ENCODE results near the gene STAT4. TPM values are rescaled to one million over a fixed set of nuclear protein-coding genes. Genes with fewer than 3 reads are reported as not detected.

Gene STAT4
- total RNA-seq, 1 donor from 2014 or later = 2.1 TPM

DNA sequence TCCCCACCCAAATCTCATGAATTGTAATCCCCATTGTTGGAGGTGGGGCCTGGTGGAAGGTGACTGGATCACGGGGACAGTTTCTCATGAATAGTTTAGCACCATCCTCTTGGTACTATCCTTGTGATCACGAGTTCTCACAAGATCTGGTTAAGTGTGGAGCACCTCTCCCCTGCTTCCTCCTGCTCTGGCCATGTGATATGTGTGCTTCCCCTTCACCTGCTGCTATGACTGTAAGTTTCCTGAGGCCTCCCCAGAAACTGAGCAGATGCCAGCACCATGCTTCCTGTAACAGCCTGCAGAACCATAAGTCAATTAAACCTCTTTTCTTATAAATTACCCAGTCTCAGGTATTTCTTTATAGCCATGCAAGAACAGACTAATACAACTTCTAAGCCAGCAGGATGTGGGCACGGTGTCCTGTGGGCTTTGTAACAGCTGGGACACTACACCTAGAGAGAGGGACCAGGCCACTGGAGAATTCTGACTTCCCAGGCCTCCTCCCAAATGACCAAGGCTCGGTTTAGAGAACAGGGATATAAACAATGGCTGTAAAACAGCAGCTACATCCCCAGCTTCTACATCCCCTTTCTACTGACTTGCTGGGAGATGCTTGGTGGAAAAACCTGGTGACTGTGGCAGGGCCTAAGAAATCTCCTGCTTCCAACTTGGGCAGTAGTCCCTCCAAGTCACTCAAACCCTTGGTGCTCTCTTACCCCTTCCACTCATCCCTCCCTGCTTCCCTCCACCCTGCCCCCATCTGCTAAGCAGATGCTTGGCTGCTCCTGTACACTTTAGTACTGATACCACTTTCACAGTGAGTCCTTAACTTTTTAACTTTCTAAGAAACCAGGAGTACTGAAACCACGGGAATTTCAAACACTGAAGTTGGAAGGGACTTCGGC, 147.1 kb downstream of the STAT4 start:
- TF ChIP-seq, protein P1, sequence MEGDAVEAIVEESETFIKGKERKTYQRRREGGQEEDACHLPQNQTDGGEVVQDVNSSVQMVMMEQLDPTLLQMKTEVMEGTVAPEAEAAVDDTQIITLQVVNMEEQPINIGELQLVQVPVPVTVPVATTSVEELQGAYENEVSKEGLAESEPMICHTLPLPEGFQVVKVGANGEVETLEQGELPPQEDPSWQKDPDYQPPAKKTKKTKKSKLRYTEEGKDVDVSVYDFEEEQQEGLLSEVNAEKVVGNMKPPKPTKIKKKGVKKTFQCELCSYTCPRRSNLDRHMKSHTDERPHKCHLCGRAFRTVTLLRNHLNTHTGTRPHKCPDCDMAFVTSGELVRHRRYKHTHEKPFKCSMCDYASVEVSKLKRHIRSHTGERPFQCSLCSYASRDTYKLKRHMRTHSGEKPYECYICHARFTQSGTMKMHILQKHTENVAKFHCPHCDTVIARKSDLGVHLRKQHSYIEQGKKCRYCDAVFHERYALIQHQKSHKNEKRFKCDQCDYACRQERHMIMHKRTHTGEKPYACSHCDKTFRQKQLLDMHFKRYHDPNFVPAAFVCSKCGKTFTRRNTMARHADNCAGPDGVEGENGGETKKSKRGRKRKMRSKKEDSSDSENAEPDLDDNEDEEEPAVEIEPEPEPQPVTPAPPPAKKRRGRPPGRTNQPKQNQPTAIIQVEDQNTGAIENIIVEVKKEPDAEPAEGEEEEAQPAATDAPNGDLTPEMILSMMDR (conservative IDR thresholded peaks at IDR 0.05) = no peak
- Mint-ChIP-seq H3K36me3 (peaks cover 67% of the 10 kb centered on the region), H3K27ac (no peak overlapping the region), H3K4me1 (ENCODE audit: unreplicated experiment) (peaks cover 4% of the 10 kb centered on the region), H3K27me3 (no peaks in the 10 kb centered on the region), H3K9me3 (no peaks in the 10 kb centered on the region), H3K4me3 (no peak overlapping the region)
- DNase-seq (ENCODE audit: extremely low spot score, unreplicated experiment) = no peak

DNA sequence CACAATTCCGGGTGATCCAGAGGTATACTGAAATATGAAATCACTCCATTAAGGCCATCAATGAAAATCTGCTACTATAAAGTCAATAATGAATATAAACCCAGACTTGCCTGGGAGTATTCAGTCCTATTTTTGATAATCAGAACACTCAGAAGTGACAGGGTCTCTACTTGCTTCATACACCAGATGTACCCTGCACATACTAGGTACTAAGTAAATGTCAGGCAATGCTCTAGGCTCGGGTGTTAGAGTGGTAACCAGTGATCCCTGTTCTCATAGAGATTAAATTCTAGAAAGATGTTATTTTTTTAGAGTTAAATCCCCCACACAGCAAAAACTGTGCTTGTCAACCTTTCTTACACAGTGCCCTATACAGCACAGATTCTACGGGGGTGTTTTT, 149.2 kb downstream of the STAT4 start:
- TF ChIP-seq, protein P1 (conservative IDR thresholded peaks at IDR 0.05) = no peak
- Mint-ChIP-seq H3K4me3 (no peak overlapping the region), H3K4me1 (ENCODE audit: unreplicated experiment) (peaks cover 4% of the 10 kb centered on the region), H3K27me3 (no peaks in the 10 kb centered on the region), H3K27ac (no peak overlapping the region), H3K9me3 (no peaks in the 10 kb centered on the region), H3K36me3 (peaks cover 64% of the 10 kb centered on the region)
- DNase-seq (ENCODE audit: extremely low spot score, unreplicated experiment) = no peak

DNA sequence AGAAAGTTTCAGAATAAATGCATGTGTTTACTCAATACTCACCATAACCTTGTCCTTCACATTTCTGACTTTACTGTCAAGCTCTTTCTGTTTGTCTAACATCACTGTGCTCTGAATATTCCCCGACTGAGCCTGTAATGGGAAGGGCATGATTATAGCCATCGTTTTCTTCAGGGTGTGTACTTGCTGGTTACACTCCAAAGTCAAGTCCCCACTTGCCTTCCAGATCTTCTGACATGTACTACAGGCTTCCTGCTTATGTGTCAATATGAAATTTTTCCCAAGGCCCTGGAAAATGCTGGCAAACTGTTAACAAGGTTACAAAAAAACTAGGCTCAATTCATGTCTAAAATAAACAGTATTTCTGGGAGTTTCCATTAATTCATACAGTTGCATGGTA, 149.8 kb downstream of the STAT4 start:
- peaks cover 66% of the 10 kb centered on the region for H3K36me3 Mint-ChIP-seq
- DNase-seq (ENCODE audit: extremely low spot score, unreplicated experiment) = no peak
- H3K27ac Mint-ChIP-seq = peak overlapping the region; percentile 54
- H3K4me3 Mint-ChIP-seq = no peak overlapping the region
- H3K4me1 Mint-ChIP-seq (ENCODE audit: unreplicated experiment) = peaks cover 4% of the 10 kb centered on the region
- no peaks in the 10 kb centered on the region for H3K9me3 Mint-ChIP-seq
- H3K27me3 Mint-ChIP-seq = no peaks in the 10 kb centered on the region
- TF ChIP-seq, protein P1 (conservative IDR thresholded peaks at IDR 0.05) = no peak

DNA sequence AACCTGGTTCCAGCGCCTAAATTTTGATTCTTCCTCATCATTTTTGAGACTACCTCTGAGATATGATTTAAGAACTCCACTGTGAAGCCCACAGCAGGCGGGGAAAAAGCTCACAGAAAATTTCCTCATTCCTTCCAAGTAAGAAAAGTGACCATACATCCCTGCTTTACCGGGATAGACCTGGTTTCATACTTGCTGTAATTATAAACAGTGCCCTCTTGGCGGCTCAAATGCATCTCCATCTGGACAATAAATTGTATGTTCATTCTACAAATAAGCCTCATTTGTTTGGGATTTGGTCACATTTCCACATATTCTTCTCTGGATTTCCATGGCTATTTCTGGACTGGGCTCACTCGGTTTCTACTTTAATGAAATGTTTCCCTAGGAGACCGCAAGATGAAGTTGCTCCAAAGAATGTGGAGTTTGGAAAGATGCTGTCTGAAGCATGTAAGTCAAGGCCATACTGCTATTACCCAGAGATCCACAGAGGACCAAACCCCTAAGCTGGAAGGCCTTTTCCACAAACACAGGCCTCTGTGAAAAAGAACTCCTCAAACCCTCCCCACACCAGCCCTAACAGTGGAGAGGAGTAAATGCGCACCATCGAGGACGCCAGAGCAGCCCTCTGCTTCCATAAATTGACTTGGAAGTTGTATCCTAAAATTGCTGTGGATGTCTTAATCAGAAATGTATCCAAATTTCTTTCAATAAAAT, 150.7 kb downstream of the STAT4 start:
- H3K27me3 Mint-ChIP-seq = no peaks in the 10 kb centered on the region
- H3K36me3 Mint-ChIP-seq = peaks cover 70% of the 10 kb centered on the region
- no peak overlapping the region for H3K4me3 Mint-ChIP-seq
- no peak for DNase-seq (ENCODE audit: extremely low spot score, unreplicated experiment)
- H3K27ac Mint-ChIP-seq = no peak overlapping the region
- TF ChIP-seq, protein P1 (conservative IDR thresholded peaks at IDR 0.05) = no peak
- H3K4me1 Mint-ChIP-seq (ENCODE audit: unreplicated experiment) = peaks cover 4% of the 10 kb centered on the region
- H3K9me3 Mint-ChIP-seq = no peaks in the 10 kb centered on the region

DNA sequence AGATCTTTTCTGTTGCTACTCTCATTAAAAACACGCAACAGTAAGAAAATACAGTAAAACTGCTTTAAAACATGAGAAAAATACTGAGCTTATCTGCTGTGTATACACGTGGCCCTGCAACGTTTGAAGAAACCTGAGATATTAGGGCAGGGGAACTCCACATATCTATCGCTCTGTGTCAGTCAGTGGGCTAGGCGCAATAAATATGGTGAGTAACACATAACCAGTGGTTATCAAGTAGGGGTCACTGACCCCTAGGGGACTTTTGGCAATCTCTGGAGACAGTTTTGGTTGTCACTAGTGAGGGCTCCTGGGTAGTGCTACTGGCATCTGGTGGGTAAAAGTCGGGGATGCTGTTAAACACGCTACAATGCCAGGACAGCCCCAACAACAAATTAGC, 151.7 kb downstream of the STAT4 start:
- Mint-ChIP-seq H3K36me3 (peaks cover 69% of the 10 kb centered on the region), H3K27ac (no peak overlapping the region), H3K9me3 (no peaks in the 10 kb centered on the region), H3K4me3 (no peak overlapping the region), H3K27me3 (no peaks in the 10 kb centered on the region), H3K4me1 (ENCODE audit: unreplicated experiment) (peaks cover 4% of the 10 kb centered on the region)
- DNase-seq (ENCODE audit: extremely low spot score, unreplicated experiment) = no peak
- TF ChIP-seq, protein P1 (conservative IDR thresholded peaks at IDR 0.05) = no peak

Measured in type B pancreatic cell (in vitro differentiated cells).